MM.1S (cell line): Measurements from ENCODE around the gene C2orf69.

ENCODE experiments used
- DNase-seq: peaks from one replicate; pipeline ENCODE4 v3.0.0-alpha.2; 2015
- H2AFZ ChIP-seq: fragments of 300-600 bp; sonication (generic); 2 replicates; pipeline ENCODE4 v1.6.0; 2016; ENCODE audit warnings: antibody characterized with exemption, low read length
- H3F3A ChIP-seq: fragments of 300-600 bp; sonication (generic); 2 replicates; pipeline ENCODE4 v1.6.1; 2016; ENCODE audit warnings: mild to moderate bottlenecking, antibody characterized with exemption, low read length, moderate library complexity, mixed read lengths; ENCODE audit not compliant: insufficient read depth
- H3K27ac ChIP-seq: fragments of 300-600 bp; sonication (generic); 2 replicates; pipeline ENCODE4 v1.5.1; 2016; ENCODE audit warnings: mild to moderate bottlenecking, low read length
- H3K27me3 ChIP-seq: fragments of 300-600 bp; sonication (generic); replicated peaks from 2 replicates; pipeline ENCODE4 v1.6.0; 2016; ENCODE audit warnings: low read length; ENCODE audit not compliant: insufficient read depth
- H3K36me3 ChIP-seq: fragments of 300-600 bp; sonication (generic); replicated peaks from 2 replicates; pipeline ENCODE4 v1.6.1; 2016; ENCODE audit warnings: mild to moderate bottlenecking, low read length, mixed read lengths; ENCODE audit not compliant: insufficient read depth
- H3K4me1 ChIP-seq: fragments of 300-600 bp; sonication (generic); 2 replicates; pipeline ENCODE4 v1.6.1; 2016; ENCODE audit warnings: low read length, mixed read lengths
- H3K4me2 ChIP-seq: fragments of 300-600 bp; sonication (generic); 2 replicates; pipeline ENCODE4 v1.6.0; 2016; ENCODE audit warnings: low read depth, low read length
- H3K4me3 ChIP-seq: fragments of 300-600 bp; sonication (generic); 2 replicates; pipeline ENCODE4 v1.5.1; 2016; ENCODE audit warnings: low read length, mixed read lengths
- H3K79me2 ChIP-seq: fragments of 300-600 bp; sonication (generic); 2 replicates; pipeline ENCODE4 v1.6.1; 2016; ENCODE audit warnings: mixed run types, low read length, mixed read lengths
- H3K9ac ChIP-seq: fragments of 300-600 bp; sonication (generic); 2 replicates; pipeline ENCODE4 v1.6.1; 2016; ENCODE audit warnings: low read length, mixed read lengths
- H3K9me2 ChIP-seq: fragments of 300-600 bp; sonication (generic); replicated peaks from 2 replicates; pipeline ENCODE4 v1.6.1; 2016; ENCODE audit warnings: mild to moderate bottlenecking, low read length, mixed read lengths; ENCODE audit not compliant: insufficient read depth
- H3K9me3 ChIP-seq: fragments of 300-600 bp; sonication (generic); replicated peaks from 2 replicates; pipeline ENCODE4 v1.6.1; 2016; ENCODE audit warnings: mild to moderate bottlenecking, low read length, mixed read lengths; ENCODE audit not compliant: insufficient read depth
- H4K20me1 ChIP-seq: fragments of 300-600 bp; sonication (generic); 2 replicates; pipeline ENCODE4 v1.6.1; 2016; ENCODE audit warnings: mild to moderate bottlenecking, low read length, moderate library complexity, mixed read lengths; ENCODE audit not compliant: insufficient read depth
- EZH2 ChIP-seq: fragments of 300-600 bp; sonication (generic); optimal IDR thresholded peaks from 2 replicates; pipeline ENCODE3; 2017; ENCODE audit warnings: low read depth, mild to moderate bottlenecking, antibody characterized with exemption, low read length, mixed read lengths
- EZH2phosphoT487 ChIP-seq: fragments of 300-600 bp; sonication (generic); IDR thresholded peaks from 2 replicates; pipeline ENCODE4 v1.6.1; 2018; ENCODE audit warnings: antibody characterized with exemption, low read length
- TF ChIP-seq, protein P1 (sequence below): fragments of 300-600 bp; sonication (generic); IDR thresholded peaks from 2 replicates; pipeline ENCODE4 v1.5.1; 2016; ENCODE audit warnings: antibody characterized with exemption, low read length, mixed read lengths

C2orf69 gene

DNA sequence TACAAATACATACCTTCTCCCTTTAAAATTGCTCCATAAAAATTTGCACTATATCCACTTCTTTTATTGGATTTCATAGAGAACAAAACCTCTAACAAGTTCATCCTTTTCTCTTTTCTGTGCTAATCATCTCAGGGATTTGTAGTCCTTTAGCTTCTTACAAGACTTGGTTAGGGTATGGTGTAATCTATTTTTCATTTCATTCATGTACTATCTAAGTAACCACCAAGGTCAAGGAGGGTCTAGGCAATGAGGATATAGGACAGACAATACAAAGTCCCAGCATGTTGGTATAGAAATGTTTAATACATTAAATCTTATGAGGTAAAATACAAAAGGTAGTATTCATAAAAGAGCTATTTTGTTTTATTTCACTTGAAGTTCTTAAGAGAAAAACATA, 17.5 kb downstream of the C2orf69 start:
- Histone ChIP-seq H3K79me2 (peaks cover 34% of the 10 kb centered on the region), H3K36me3 (peaks cover 4% of the 10 kb centered on the region; the same call in 1 of the 2 replicates), H2AFZ (no peak overlapping the region)

DNA sequence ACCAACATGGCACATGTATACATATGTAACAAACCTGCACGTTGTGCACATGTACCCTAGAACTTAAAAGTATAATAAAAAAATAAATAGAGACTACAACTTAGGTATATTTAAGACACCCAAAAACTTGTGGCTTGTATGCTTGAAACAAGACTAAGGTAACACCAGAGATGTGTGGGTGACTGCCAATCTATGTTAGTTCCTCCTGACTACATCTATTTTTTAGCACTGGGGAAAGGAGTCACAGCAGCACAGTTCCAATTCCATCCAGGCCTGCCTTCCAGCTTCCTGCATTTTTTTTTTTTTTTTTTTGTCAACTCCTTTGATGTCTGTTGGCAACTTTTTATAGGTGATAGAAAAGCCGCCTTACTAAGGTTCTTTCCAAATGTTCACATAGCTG, 18.2 kb downstream of the C2orf69 start:
- no peak overlapping the region for H3K4me3 ChIP-seq
- H3K79me2 ChIP-seq = peaks cover 28% of the 10 kb centered on the region
- no peaks in the 10 kb centered on the region for H3K9me2 ChIP-seq
- H3K9me3 ChIP-seq = no peaks in the 10 kb centered on the region
- H3K9ac ChIP-seq = no peak overlapping the region
- DNase-seq = no peak
- no peaks in the 10 kb centered on the region for H3K27me3 ChIP-seq
- no peaks in the 10 kb centered on the region; the same call in 1 of the 2 replicates for H3F3A ChIP-seq
- H2AFZ ChIP-seq = no peak overlapping the region
- peaks cover 4% of the 10 kb centered on the region; the same call in 1 of the 2 replicates for H3K36me3 ChIP-seq
- no peaks in the 10 kb centered on the region for H3K4me1 ChIP-seq
- no peak overlapping the region for H3K27ac ChIP-seq
- H4K20me1 ChIP-seq = no peaks in the 10 kb centered on the region; the same call in 1 of the 2 replicates
- no peak overlapping the region for H3K4me2 ChIP-seq
- TF ChIP-seq, protein P1, sequence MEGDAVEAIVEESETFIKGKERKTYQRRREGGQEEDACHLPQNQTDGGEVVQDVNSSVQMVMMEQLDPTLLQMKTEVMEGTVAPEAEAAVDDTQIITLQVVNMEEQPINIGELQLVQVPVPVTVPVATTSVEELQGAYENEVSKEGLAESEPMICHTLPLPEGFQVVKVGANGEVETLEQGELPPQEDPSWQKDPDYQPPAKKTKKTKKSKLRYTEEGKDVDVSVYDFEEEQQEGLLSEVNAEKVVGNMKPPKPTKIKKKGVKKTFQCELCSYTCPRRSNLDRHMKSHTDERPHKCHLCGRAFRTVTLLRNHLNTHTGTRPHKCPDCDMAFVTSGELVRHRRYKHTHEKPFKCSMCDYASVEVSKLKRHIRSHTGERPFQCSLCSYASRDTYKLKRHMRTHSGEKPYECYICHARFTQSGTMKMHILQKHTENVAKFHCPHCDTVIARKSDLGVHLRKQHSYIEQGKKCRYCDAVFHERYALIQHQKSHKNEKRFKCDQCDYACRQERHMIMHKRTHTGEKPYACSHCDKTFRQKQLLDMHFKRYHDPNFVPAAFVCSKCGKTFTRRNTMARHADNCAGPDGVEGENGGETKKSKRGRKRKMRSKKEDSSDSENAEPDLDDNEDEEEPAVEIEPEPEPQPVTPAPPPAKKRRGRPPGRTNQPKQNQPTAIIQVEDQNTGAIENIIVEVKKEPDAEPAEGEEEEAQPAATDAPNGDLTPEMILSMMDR = no peak
- TF ChIP-seq EZH2 (no peak), EZH2phosphoT487 (no peak)

More for the DNA sequence above, 17.5 kb downstream of the C2orf69 start:
- Histone ChIP-seq H3K27ac (no peak overlapping the region), H3K4me2 (no peak overlapping the region), H4K20me1 (no peaks in the 10 kb centered on the region; the same call in 1 of the 2 replicates), H3K4me3 (no peak overlapping the region), H3K9ac (no peak overlapping the region), H3K9me3 (no peaks in the 10 kb centered on the region), H3K27me3 (no peaks in the 10 kb centered on the region), H3K9me2 (no peaks in the 10 kb centered on the region), H3F3A (no peaks in the 10 kb centered on the region), H3K4me1 (no peaks in the 10 kb centered on the region)
- no peak for DNase-seq
- TF ChIP-seq EZH2phosphoT487 (no peak), EZH2 (no peak)
- TF ChIP-seq, protein P1 = no peak

DNA sequence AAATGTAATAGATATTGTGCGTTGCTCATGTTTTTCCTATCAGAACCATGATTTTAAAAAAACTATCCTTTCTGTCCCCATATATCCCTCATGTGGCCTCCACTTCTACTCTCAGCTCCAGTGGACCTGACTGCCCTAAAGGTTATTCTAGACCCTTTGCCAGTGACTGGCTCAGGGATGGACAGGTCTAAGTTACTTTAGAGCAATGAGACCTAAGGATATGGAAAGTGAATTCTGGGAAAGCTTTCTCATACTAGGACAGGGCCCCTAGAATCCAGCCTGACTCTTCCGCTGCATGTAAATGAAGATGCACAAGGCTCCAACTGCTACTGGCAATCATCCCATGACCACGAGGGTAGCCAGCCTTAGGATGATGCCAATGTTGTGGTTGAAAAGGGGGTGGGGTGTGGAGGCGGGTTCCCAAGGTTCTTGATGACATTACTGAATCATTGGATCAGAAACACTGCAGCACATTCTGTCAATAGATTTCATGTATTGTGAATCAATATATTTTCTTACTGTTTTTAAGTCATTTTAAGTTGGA, 21.3 kb downstream of the C2orf69 start:
- H3K27ac ChIP-seq = no peak overlapping the region
- H2AFZ ChIP-seq = no peak overlapping the region
- H3K9me3 ChIP-seq = no peaks in the 10 kb centered on the region
- H3K9ac ChIP-seq = no peak overlapping the region
- no peak overlapping the region for H3K4me2 ChIP-seq
- no peak for DNase-seq
- no peaks in the 10 kb centered on the region for H3K27me3 ChIP-seq
- no peaks in the 10 kb centered on the region; the same call in 1 of the 2 replicates for H4K20me1 ChIP-seq
- H3K4me1 ChIP-seq = no peaks in the 10 kb centered on the region
- H3K9me2 ChIP-seq = no peaks in the 10 kb centered on the region
- TF ChIP-seq, protein P1 = no peak
- TF ChIP-seq EZH2 (no peak), EZH2phosphoT487 (no peak)
- peaks cover 4% of the 10 kb centered on the region; the same call in 1 of the 2 replicates for H3K36me3 ChIP-seq
- H3F3A ChIP-seq = no peaks in the 10 kb centered on the region; the same call in 1 of the 2 replicates
- 0 out of 2 replicates have a peak, but pooled peaks cover 8% of the 10 kb centered on the region for H3K79me2 ChIP-seq
- no peak overlapping the region for H3K4me3 ChIP-seq
